ENCODE data around the gene UCN. TPM values are rescaled to one million over a fixed set of nuclear protein-coding genes. Genes with fewer than 3 reads are reported as not detected.
"Not testable (repeated sequence)": the region's sequence is repeated elsewhere in the genome, so short reads cannot be mapped to it uniquely, and the experiment has no call there.

Gene UCN
- total RNA-seq, 1 donor from 2014 or later: 0.20 TPM

- DNase-seq (ENCODE audit: low read depth, low spot score): no peak
Observed at GRCh38 chr2:27315122-27315521, 6.9 kb upstream of the UCN start.

DNA sequence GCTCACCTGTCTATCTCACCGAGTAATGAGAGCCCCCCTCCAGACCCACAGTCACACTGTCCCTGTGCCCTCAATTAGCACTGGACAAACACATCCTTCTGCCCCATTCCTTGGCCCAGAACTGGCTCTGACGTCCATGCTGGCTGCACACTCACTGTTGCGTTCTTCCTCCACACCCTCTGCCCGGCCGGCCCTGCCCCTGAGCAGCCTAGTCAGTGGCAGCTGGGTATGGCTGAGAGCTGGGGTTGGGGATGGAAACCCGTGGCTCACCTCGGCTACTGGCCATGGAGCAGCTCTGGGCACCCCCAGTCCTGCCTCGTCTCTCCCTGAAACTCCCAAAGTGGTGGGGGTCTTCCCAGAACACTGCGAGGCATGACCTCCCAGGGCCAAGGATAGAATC lies 6.5 kb upstream of the UCN start:
- DNase-seq (ENCODE audit: low read depth, low spot score): no peak

DNA sequence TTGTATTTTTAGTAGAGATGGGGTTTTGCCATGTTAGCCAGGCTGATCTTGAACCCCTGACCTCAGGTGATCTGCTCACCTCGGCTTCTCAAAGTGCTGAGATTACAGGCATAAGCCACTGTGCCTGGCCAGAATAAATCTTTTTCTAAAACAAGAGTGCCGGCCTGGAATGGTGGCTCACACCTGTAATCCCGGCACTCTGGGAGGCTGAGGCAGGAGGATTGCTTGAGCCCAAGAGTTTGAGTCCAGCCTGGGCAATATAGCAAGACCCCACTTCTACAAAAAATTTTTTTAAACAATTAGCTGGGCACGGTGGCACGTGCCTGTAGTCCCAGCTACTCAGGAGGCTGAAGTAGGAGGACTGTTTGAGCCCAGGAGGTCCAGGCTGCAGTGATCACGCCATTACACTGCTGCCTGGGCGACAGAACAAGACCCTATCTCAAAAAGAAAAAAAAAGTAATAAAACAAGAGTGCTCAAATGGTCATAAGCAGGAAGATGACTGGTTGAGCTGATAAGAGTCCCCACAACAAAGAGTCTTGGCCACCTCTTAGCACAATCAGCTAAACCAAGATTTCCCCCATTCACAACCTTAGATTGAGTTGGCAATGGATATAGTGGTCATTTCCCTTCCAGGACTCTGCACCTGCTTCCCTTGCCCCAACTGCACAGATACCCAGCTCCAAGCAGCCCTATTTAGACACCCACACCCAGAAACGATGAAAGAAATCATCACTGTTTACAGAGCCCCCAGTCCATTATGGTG lies 5.8 kb upstream of the UCN start:
- DNase-seq (ENCODE audit: low read depth, low spot score): peak; percentile 45

GRCh38 chr2:27312152-27312551 lies 3.9 kb upstream of the UCN start:
- no peak for DNase-seq (ENCODE audit: low read depth, low spot score)

GRCh38 chr2:27309651-27310050 lies 1.4 kb upstream of the UCN start:
- no peak for DNase-seq (ENCODE audit: low read depth, low spot score)

DNA sequence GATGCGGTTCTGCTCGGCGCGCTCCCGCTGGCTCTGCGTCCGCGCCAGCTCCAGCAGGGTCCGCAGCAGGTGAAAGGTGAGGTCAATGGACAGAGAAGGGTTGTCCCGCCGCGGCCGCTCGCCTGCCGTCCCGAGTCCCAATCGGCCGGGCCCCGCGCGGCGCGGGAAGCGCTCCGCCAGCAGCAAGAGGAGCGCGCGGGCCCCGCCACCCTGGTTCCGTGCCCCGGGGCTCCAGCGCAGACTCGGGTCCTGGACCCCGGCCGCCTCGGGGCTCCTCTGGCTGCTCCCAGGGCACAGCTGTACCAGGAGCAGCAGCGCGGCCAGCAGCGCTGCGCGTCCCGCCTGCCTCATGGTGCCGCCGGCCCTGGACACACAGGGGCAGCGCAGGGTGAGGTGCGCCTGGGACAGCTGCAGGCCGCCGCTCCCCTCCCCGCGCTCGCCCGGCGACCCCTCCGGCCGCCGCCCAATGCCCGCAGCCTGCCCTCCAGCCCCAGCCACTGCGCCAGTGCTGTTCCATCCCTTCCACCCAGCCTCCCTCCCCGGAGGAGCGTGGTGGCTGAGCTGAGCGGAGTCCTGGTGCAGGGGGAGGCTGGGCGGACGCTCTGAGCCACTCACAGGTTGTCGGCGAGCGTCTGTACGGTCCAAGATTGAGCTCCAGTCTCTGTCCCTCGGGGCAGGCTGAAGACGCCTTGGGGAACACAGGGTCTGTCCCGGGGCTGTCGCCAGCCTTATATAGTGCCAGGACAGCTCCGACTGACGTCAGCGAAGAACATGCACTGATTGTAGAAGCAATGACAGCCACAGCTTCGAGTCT lies 493 bp downstream of the UCN start:
- no peak for DNase-seq (ENCODE audit: low read depth, low spot score)

DNA sequence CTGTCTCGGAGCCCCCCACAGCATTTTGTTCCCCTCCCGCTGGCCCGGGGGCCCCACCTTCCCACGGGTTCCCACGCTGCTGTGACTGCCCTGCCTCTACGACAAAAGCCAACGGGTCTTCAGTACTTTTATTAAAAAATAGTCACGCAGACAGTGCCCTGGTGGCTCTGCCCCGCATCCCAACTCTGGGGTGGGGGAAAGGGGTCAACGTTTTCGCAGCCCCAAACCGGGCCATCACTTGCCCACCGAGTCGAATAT lies 1.0 kb downstream of the UCN start:
- DNase-seq (ENCODE audit: low read depth, low spot score): no peak

DNA sequence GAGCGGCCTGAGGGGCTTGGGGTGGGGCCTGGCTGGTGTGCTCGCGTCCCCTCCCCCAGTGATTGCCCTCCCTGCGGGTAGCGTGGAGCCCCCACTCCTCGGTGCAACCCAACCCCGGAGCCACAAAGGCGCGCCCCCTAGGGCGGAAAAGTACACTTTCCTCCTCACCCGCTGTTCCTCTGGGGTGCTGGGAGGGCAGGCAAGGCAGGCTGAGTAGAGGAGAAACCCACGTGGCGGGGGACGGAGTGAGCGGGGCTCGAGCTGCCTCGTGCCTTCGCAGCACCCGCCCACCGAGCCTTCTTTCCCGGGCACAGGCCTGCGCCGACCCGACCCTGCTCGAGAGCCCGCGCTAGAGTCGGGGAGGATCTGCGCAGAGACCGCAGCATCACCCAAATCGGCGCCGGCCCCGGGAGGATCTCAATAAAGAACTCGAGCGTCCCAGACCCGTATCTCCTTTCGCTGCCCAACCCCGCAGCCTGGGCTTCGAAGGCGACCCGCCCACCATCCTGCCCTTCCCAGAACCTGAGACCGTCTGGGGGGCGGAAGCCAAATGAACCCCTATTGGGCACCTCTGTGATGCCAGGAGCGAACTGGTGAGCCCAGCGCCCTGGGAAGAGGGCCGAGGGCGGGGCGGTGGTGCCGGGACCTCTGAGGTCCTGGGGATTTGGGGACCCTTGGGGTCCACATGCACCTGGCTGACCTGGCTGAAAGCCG lies 1.5 kb downstream of the UCN start:
- no peak for DNase-seq (ENCODE audit: low read depth, low spot score)

DNA sequence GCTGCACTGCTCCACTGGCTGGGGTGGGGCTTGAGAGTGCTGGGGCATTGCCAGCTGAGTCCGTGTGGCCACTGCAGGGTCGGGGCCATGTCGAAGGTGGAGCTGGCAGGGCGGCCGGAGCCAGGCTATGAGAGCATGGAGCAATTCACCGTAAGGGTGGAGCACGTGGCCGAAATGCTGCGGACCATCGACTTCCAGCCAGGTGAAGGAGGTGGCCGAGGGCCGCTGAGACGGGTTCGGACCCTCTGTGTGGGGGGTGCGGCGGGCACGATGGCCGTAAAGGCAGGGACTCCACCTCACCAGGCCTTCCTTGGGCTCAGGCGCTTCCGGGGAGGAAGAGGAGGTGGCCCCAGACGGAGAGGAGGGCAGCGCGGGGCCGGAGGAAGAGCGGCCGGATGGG lies 2.1 kb downstream of the UCN start:
- DNase-seq (ENCODE audit: low read depth, low spot score): no peak

DNA sequence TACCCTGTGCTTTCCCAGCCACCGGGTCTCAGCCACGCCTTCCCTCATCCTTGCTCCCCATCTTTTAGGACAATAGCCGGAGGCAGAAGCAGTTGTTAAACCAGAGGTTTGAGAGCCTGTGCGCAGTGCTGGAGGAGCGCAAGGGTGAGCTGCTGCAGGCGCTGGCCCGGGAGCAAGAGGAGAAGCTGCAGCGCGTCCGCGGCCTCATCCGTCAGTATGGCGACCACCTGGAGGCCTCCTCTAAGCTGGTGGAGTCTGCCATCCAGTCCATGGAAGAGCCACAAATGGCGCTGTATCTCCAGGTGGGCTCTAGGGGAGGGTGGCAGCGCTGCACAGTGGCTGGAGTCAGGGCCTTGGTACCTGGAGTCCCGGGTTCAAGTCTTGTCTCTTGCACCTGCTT lies 2.7 kb downstream of the UCN start:
- no peak for DNase-seq (ENCODE audit: low read depth, low spot score)

DNA sequence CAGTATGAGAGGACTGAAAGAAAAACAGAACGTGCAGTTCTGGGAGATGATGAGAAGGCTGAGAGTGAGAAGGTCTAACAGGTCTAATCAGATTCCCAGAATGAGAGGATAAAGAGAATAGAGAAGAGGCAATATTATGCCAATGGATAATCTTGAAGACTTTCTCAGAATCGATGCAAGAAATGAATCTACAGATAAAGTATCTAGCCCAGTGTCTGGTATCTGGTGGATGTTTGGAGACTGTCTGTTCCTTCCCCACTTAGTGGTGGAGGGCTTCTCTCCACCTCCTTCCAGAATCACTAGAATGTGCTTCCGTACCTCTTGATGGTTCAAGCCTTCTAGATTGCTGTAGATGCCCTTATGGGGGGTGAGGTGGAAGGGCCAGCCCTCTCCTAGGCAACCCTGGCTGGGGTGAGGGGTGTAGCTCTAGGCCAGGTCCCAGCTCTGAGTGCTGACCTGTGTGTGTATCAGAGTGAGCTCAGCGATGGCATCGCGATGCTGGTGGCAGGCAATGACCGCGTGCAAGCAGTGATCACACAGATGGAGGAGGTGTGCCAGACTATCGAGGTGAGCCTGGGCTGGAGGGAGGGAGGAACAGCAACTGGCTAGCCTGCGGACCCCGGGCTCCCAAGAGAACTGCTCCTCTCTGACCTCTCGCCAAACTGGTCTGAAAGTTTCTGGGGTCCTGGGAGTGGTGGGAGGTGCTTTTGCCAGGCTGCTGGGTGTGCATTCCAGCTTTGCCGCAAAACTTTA lies 3.6 kb downstream of the UCN start:
- no peak for DNase-seq (ENCODE audit: low read depth, low spot score)

- DNase-seq (ENCODE audit: low read depth, low spot score): no peak
Observed at GRCh38 chr2:27303093-27304025, 4.9 kb downstream of the UCN start.

- not testable (repeated sequence) for DNase-seq (ENCODE audit: low read depth, low spot score)
Observed at GRCh38 chr2:27300606-27301005, 7.6 kb downstream of the UCN start.

DNA sequence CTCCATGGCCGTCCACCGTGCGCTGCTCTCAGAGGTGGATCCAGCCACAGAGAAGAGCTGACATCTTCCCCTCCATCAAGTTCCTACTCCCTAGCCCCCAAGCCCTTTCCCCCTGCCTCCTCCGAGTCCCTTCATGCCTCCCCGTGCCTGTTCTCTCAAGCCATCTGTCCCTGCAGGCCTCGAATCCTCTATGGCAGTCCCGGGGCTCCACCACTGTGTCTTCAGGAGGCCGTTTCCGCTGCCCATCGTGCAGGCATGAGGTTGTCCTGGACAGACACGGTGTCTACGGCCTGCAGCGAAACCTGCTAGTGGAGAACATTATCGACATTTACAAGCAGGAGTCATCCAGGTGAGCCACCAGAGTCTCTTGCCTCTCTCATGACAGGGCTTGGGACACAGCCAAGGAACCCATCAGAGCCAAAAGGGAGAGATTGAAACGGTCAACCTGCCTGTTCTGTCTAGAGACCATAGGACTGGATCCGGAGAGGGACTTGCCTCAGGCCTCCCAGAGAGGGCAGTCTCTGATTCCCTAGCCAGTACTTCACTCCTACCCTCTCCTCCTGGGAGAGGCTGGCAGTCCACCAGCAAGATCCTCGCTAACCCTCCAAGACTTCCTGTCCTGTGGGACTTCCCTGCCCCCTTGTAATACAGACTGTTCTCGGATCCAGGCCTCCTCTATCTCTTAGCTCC lies 9.7 kb downstream of the UCN start:
- no peak for DNase-seq (ENCODE audit: low read depth, low spot score)

DNA sequence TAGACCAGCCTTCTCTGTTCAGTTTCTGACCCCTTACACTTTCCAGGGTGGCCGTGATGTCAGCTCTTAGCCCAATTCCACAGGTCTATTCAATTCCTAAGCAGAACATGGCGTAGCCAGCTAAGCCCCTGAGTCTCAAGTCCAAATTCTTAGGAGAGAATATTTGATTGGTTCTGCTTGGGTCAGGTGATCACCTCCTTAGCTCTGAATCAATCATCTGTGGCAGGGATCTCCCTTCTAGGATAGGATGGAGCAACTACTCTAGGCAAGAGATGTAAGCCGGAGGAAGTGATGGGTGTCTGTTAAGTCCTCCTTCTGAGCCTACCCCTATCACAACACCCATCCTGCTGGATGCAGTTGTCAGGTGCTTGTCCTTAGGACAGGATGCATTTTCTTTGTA lies 11.1 kb downstream of the UCN start:
- DNase-seq (ENCODE audit: low read depth, low spot score): no peak

GRCh38 chr2:27296481-27296880 lies 11.8 kb downstream of the UCN start:
- no peak for DNase-seq (ENCODE audit: low read depth, low spot score)

DNA sequence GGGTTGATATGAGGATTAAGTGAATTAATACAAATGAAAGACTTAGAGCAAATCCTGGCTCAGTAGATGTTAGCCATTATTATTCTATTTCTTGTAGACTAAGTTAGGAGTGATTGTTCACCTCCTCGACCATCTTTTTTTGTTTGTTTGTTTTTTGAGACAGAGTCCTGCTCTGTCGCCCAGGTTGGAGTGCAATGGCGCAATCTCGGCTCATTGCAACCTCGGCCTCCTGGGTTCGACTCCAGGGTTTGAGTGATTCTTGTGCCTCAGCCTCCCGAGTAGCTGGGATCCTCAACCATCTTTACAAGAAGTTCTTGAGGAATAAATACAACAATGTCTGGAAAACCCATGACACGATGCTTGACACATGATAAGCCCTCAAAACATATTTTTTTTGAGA lies 13.3 kb downstream of the UCN start:
- DNase-seq (ENCODE audit: low read depth, low spot score): no peak

GRCh38 chr2:27291865-27292264 lies 16.4 kb downstream of the UCN start:
- no peak for DNase-seq (ENCODE audit: low read depth, low spot score)

DNA sequence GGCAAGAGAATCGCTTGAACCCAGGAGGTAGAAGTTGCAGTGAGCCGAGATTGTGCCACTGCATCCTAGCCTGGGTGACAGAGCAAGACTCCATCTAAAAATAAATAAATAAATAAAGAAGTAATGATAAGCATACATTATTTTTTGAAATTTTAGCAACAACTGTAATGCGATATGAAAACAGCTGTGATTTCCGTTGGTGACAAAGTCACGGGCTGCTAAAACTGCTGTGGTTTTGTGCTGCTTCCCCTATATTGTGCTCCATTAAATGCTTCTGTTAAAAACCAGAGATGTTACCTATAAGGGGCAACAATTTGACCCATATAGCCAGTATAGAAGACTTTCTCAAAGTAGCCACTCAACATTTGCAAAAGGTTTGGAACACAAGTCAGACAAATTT lies 17.7 kb downstream of the UCN start:
- DNase-seq (ENCODE audit: low read depth, low spot score): no peak

DNA sequence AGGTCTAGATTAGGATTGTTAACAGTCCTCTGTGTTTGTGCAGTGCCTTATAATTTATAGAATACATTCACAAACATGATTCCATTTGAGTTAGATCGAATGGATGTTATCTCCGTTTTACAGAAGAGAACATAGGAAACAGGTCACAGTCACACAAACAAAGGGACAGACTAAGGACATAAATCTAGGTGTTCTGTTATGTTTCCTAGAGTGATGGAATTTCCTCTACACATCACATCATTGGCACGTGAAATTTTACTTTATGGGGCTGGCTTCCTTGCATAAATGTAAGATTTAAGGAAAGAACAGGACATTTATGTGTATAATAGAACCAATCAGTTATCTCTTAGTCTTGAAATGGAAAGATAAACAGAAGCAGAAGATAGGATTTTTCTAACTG lies 19.6 kb downstream of the UCN start:
- peak; percentile 32 for DNase-seq (ENCODE audit: low read depth, low spot score)
